ENCODE data around the gene MMRN1.

The MMRN1 gene

GRCh38 chr4:89894649-89895550 lies at the start of gene MMRN1:
MMRN1 (plus strand) TSS chr4:89894854; CDS start chr4:89894972, 118 bp downstream.
- no peak for DNase-seq

GRCh38 chr4:89847571-89848325 lies 46.9 kb upstream of the MMRN1 start:
- no peak for DNase-seq

GRCh38 chr4:89855236-89855635 lies 39.4 kb upstream of the MMRN1 start:
- DNase-seq: no peak

- DNase-seq: no peak
Observed at GRCh38 chr4:89860971-89861370, 33.7 kb upstream of the MMRN1 start.

- no peak for DNase-seq
Observed at GRCh38 chr4:89863533-89863932, 31.1 kb upstream of the MMRN1 start.

- no peak for DNase-seq
Observed at GRCh38 chr4:89868276-89868675, 26.4 kb upstream of the MMRN1 start.

- no peak for DNase-seq
Observed at GRCh38 chr4:89868999-89869589, 25.6 kb upstream of the MMRN1 start.

GRCh38 chr4:89871211-89871610 lies 23.4 kb upstream of the MMRN1 start:
- DNase-seq: no peak

- DNase-seq: no peak
Observed at GRCh38 chr4:89876548-89876947, 18.1 kb upstream of the MMRN1 start.

GRCh38 chr4:89878611-89879010 lies 16.0 kb upstream of the MMRN1 start:
- no peak for DNase-seq

GRCh38 chr4:89879215-89879614 lies 15.4 kb upstream of the MMRN1 start:
- no peak for DNase-seq

- DNase-seq: no peak
Observed at GRCh38 chr4:89889289-89889688, 5.4 kb upstream of the MMRN1 start.

GRCh38 chr4:89897867-89898266 lies 3.2 kb downstream of the MMRN1 start:
- no peak for DNase-seq

- DNase-seq: no peak
Observed at GRCh38 chr4:89898304-89898716, 3.7 kb downstream of the MMRN1 start.

- DNase-seq: no peak
Observed at GRCh38 chr4:89899152-89899551, 4.5 kb downstream of the MMRN1 start.

- no peak for DNase-seq
Observed at GRCh38 chr4:89899854-89900253, 5.2 kb downstream of the MMRN1 start.

GRCh38 chr4:89901808-89902431 lies 7.3 kb downstream of the MMRN1 start:
- peak in 1 of 2 experiments; percentile 15 for DNase-seq

GRCh38 chr4:89904524-89904923 lies 9.9 kb downstream of the MMRN1 start:
- no peak for DNase-seq

- no peak for DNase-seq
Observed at GRCh38 chr4:89906316-89906715, 11.7 kb downstream of the MMRN1 start.

- DNase-seq: no peak
Observed at GRCh38 chr4:89906777-89907521, 12.3 kb downstream of the MMRN1 start.

GRCh38 chr4:89909889-89910288 lies 15.2 kb downstream of the MMRN1 start:
- DNase-seq: no peak

GRCh38 chr4:89913623-89914022 lies 19.0 kb downstream of the MMRN1 start:
- DNase-seq: no peak
